ENCODE results near the gene ZNF543.

Gene ZNF543

GRCh38 chr19:57376151-57376550 is 55.9 kb downstream of the ZNF543 start:
- no peak overlapping the region for H3K9ac ChIP-seq (ENCODE audit: low read length)
- no peaks in the 10 kb centered on the region for H3K79me2 ChIP-seq (ENCODE audit: insufficient read depth, low read length)
- H2AFZ ChIP-seq (ENCODE audit: low read length) = no peak overlapping the region
- no peak overlapping the region for H3K4me2 ChIP-seq (ENCODE audit: low read length)
- no peaks in the 10 kb centered on the region for H4K20me1 ChIP-seq (ENCODE audit: insufficient read depth, low read length)
- no peaks in the 10 kb centered on the region for H3K9me2 ChIP-seq (ENCODE audit: low read depth, low read length)
- no peak overlapping the region for H3K4me3 ChIP-seq (ENCODE audit: low read depth, low read length, poor library complexity, severe bottlenecking)
- H3K27me3 ChIP-seq (ENCODE audit: insufficient read depth, low read length) = no peaks in the 10 kb centered on the region
- peaks cover 51% of the 10 kb centered on the region for H3K9me3 ChIP-seq (ENCODE audit: low read length)
- H3K27ac ChIP-seq (ENCODE audit: low read depth, low read length, poor library complexity, severe bottlenecking) = no peak overlapping the region
- TF ChIP-seq CTCF (IDR thresholded peaks at IDR 0.05; ENCODE audit: low read length) (no peak), EZH2 (IDR thresholded peaks at IDR 0.05; ENCODE audit: borderline replicate concordance, low read length) (no peak)
- peaks cover 72% of the 10 kb centered on the region for H3K36me3 ChIP-seq (ENCODE audit: insufficient read depth, low read length)
- H3K4me1 ChIP-seq (ENCODE audit: insufficient read depth, low read length, severe bottlenecking) = no peaks in the 10 kb centered on the region
- no peaks in the 10 kb centered on the region for H3F3A ChIP-seq (ENCODE audit: insufficient read depth, low read length)

GRCh38 chr19:57377498-57378146 is 57.4 kb downstream of the ZNF543 start:
- H3K27me3 ChIP-seq (ENCODE audit: insufficient read depth, low read length) = no peaks in the 10 kb centered on the region
- H3K9me2 ChIP-seq (ENCODE audit: low read depth, low read length) = no peaks in the 10 kb centered on the region
- no peaks in the 10 kb centered on the region for H3K4me1 ChIP-seq (ENCODE audit: insufficient read depth, low read length, severe bottlenecking)
- H3K79me2 ChIP-seq (ENCODE audit: insufficient read depth, low read length) = no peaks in the 10 kb centered on the region
- no peak overlapping the region for H3K4me2 ChIP-seq (ENCODE audit: low read length)
- no peak overlapping the region for H3K4me3 ChIP-seq (ENCODE audit: low read depth, low read length, poor library complexity, severe bottlenecking)
- H4K20me1 ChIP-seq (ENCODE audit: insufficient read depth, low read length) = no peaks in the 10 kb centered on the region
- H3K9ac ChIP-seq (ENCODE audit: low read length) = no peak overlapping the region
- H3K36me3 ChIP-seq (ENCODE audit: insufficient read depth, low read length) = peaks cover 57% of the 10 kb centered on the region
- H3K27ac ChIP-seq (ENCODE audit: low read depth, low read length, poor library complexity, severe bottlenecking) = no peak overlapping the region
- TF ChIP-seq CTCF (IDR thresholded peaks at IDR 0.05; ENCODE audit: low read length) = no peak
- TF ChIP-seq EZH2 (IDR thresholded peaks at IDR 0.05; ENCODE audit: borderline replicate concordance, low read length) = no peak
- H2AFZ ChIP-seq (ENCODE audit: low read length) = no peak overlapping the region
- no peaks in the 10 kb centered on the region for H3F3A ChIP-seq (ENCODE audit: insufficient read depth, low read length)
- peaks cover 49% of the 10 kb centered on the region for H3K9me3 ChIP-seq (ENCODE audit: low read length)

Data from OCI-LY1 (cell line).